ENCODE results near the gene ST6GALNAC3.

The ST6GALNAC3 gene

GRCh38 chr1:76542359-76542758, 467.8 kb downstream of the ST6GALNAC3 start:
- Histone ChIP-seq H3K9ac (ENCODE audit: low read depth, low read length, poor library complexity, severe bottlenecking) (no peak overlapping the region), H3K9me3 (ENCODE audit: insufficient read depth, low read depth, low read length) (no peaks in the 10 kb centered on the region), H3K36me3 (ENCODE audit: insufficient read depth, low read length) (no peaks in the 10 kb centered on the region), H4K20me1 (ENCODE audit: insufficient read depth, low read length, poor library complexity, severe bottlenecking) (no peaks in the 10 kb centered on the region), H3F3A (ENCODE audit: low read depth) (no peaks in the 10 kb centered on the region), H3K79me2 (ENCODE audit: insufficient read depth, low read length) (no peaks in the 10 kb centered on the region), H2AFZ (ENCODE audit: low read length) (no peak overlapping the region), H3K4me3 (ENCODE audit: low read length, poor library complexity, severe bottlenecking) (no peak overlapping the region), H3K4me1 (ENCODE audit: insufficient read depth, low read length, poor library complexity, severe bottlenecking) (no peaks in the 10 kb centered on the region), H3K4me2 (ENCODE audit: low read depth, low read length, poor library complexity, severe bottlenecking) (no peak overlapping the region), H3K27me3 (ENCODE audit: insufficient read depth, low read length, poor library complexity, severe bottlenecking) (no peaks in the 10 kb centered on the region), H3K9me2 (replicated peaks; ENCODE audit: low read depth, low read length) (no peaks in the 10 kb centered on the region)
- TF ChIP-seq EZH2phosphoT487 (IDR thresholded peaks at IDR 0.05; ENCODE audit: borderline replicate concordance) = no peak
- no peak for TF ChIP-seq CTCF (conservative IDR thresholded peaks at IDR 0.05; ENCODE audit: low read length)

- TF ChIP-seq EZH2phosphoT487 (IDR thresholded peaks at IDR 0.05; ENCODE audit: borderline replicate concordance) (no peak), CTCF (conservative IDR thresholded peaks at IDR 0.05; ENCODE audit: low read length) (no peak)
Observed at GRCh38 chr1:76543495-76543894, 468.9 kb downstream of the ST6GALNAC3 start.

GRCh38 chr1:76546354-76546933, 471.9 kb downstream of the ST6GALNAC3 start:
- no peaks in the 10 kb centered on the region for H3K4me1 ChIP-seq (ENCODE audit: insufficient read depth, low read length, poor library complexity, severe bottlenecking)
- no peaks in the 10 kb centered on the region for H3K36me3 ChIP-seq (ENCODE audit: insufficient read depth, low read length)
- H3K4me2 ChIP-seq (ENCODE audit: low read depth, low read length, poor library complexity, severe bottlenecking) = no peak overlapping the region
- H2AFZ ChIP-seq (ENCODE audit: low read length) = no peak overlapping the region
- TF ChIP-seq EZH2phosphoT487 (IDR thresholded peaks at IDR 0.05; ENCODE audit: borderline replicate concordance) (no peak), CTCF (conservative IDR thresholded peaks at IDR 0.05; ENCODE audit: low read length) (no peak)
- no peak overlapping the region for H3K9ac ChIP-seq (ENCODE audit: low read depth, low read length, poor library complexity, severe bottlenecking)
- no peaks in the 10 kb centered on the region for H3F3A ChIP-seq (ENCODE audit: low read depth)
- no peaks in the 10 kb centered on the region for H3K27me3 ChIP-seq (ENCODE audit: insufficient read depth, low read length, poor library complexity, severe bottlenecking)
- H3K9me3 ChIP-seq (ENCODE audit: insufficient read depth, low read depth, low read length) = no peaks in the 10 kb centered on the region
- no peaks in the 10 kb centered on the region for H3K9me2 ChIP-seq (replicated peaks; ENCODE audit: low read depth, low read length)
- H4K20me1 ChIP-seq (ENCODE audit: insufficient read depth, low read length, poor library complexity, severe bottlenecking) = no peaks in the 10 kb centered on the region
- no peaks in the 10 kb centered on the region for H3K79me2 ChIP-seq (ENCODE audit: insufficient read depth, low read length)
- H3K4me3 ChIP-seq (ENCODE audit: low read length, poor library complexity, severe bottlenecking) = no peak overlapping the region

More at GRCh38 chr1:76543495-76543894, 468.9 kb downstream of the ST6GALNAC3 start:
- Histone ChIP-seq H3K9me3 (ENCODE audit: insufficient read depth, low read depth, low read length) (no peaks in the 10 kb centered on the region), H3K27me3 (ENCODE audit: insufficient read depth, low read length, poor library complexity, severe bottlenecking) (no peaks in the 10 kb centered on the region), H3K36me3 (ENCODE audit: insufficient read depth, low read length) (no peaks in the 10 kb centered on the region), H3K9ac (ENCODE audit: low read depth, low read length, poor library complexity, severe bottlenecking) (no peak overlapping the region), H3K9me2 (replicated peaks; ENCODE audit: low read depth, low read length) (no peaks in the 10 kb centered on the region), H3K4me3 (ENCODE audit: low read length, poor library complexity, severe bottlenecking) (no peak overlapping the region), H2AFZ (ENCODE audit: low read length) (no peak overlapping the region), H4K20me1 (ENCODE audit: insufficient read depth, low read length, poor library complexity, severe bottlenecking) (no peaks in the 10 kb centered on the region), H3K79me2 (ENCODE audit: insufficient read depth, low read length) (no peaks in the 10 kb centered on the region), H3F3A (ENCODE audit: low read depth) (no peaks in the 10 kb centered on the region), H3K4me2 (ENCODE audit: low read depth, low read length, poor library complexity, severe bottlenecking) (no peak overlapping the region), H3K4me1 (ENCODE audit: insufficient read depth, low read length, poor library complexity, severe bottlenecking) (no peaks in the 10 kb centered on the region)

Measured in Loucy (cell line).